Measurements from ENCODE around the gene MGAT5. TPM values are rescaled to one million over a fixed set of nuclear protein-coding genes. Genes with fewer than 3 reads are reported as not detected.

The MGAT5 gene
- total RNA-seq, 1 experiment from 2014 or later = 52.4 TPM

GRCh38 chr2:134250840-134251461 is 2.9 kb upstream of the MGAT5 start:
- ChIA-PET POLR2A (no interaction called here), CTCF (no interaction called here)
- TF ChIP-seq FOXJ3 (CRISPR knock-in tag; IDR thresholded peaks at IDR 0.05; ENCODE audit: borderline replicate concordance) (no peak), KAT7 (CRISPR knock-in tag; IDR thresholded peaks at IDR 0.05; ENCODE audit: borderline replicate concordance) (no peak), ZNF425 (CRISPR knock-in tag; conservative IDR thresholded peaks at IDR 0.05) (no peak), MYBL2 (CRISPR knock-in tag; IDR thresholded peaks at IDR 0.05) (no peak), TEAD1 (CRISPR knock-in tag; IDR thresholded peaks at IDR 0.05) (no peak), TP53 (CRISPR knock-in tag; IDR thresholded peaks at IDR 0.05) (no peak), CREM (CRISPR knock-in tag; IDR thresholded peaks at IDR 0.05) (no peak), SOX15 (CRISPR knock-in tag; IDR thresholded peaks at IDR 0.05) (no peak), HMGA2 (CRISPR knock-in tag; IDR thresholded peaks at IDR 0.05) (no peak), ZNF671 (CRISPR knock-in tag; IDR thresholded peaks at IDR 0.05) (no peak), SP1 (CRISPR knock-in tag; conservative IDR thresholded peaks at IDR 0.05) (no peak)
- TF ChIP-seq, protein P1, sequence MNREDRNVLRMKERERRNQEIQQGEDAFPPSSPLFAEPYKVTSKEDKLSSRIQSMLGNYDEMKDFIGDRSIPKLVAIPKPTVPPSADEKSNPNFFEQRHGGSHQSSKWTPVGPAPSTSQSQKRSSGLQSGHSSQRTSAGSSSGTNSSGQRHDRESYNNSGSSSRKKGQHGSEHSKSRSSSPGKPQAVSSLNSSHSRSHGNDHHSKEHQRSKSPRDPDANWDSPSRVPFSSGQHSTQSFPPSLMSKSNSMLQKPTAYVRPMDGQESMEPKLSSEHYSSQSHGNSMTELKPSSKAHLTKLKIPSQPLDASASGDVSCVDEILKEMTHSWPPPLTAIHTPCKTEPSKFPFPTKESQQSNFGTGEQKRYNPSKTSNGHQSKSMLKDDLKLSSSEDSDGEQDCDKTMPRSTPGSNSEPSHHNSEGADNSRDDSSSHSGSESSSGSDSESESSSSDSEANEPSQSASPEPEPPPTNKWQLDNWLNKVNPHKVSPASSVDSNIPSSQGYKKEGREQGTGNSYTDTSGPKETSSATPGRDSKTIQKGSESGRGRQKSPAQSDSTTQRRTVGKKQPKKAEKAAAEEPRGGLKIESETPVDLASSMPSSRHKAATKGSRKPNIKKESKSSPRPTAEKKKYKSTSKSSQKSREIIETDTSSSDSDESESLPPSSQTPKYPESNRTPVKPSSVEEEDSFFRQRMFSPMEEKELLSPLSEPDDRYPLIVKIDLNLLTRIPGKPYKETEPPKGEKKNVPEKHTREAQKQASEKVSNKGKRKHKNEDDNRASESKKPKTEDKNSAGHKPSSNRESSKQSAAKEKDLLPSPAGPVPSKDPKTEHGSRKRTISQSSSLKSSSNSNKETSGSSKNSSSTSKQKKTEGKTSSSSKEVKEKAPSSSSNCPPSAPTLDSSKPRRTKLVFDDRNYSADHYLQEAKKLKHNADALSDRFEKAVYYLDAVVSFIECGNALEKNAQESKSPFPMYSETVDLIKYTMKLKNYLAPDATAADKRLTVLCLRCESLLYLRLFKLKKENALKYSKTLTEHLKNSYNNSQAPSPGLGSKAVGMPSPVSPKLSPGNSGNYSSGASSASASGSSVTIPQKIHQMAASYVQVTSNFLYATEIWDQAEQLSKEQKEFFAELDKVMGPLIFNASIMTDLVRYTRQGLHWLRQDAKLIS (CRISPR knock-in tag; IDR thresholded peaks at IDR 0.05; ENCODE audit: borderline replicate concordance) = no peak
- TF ChIP-seq, protein P2, sequence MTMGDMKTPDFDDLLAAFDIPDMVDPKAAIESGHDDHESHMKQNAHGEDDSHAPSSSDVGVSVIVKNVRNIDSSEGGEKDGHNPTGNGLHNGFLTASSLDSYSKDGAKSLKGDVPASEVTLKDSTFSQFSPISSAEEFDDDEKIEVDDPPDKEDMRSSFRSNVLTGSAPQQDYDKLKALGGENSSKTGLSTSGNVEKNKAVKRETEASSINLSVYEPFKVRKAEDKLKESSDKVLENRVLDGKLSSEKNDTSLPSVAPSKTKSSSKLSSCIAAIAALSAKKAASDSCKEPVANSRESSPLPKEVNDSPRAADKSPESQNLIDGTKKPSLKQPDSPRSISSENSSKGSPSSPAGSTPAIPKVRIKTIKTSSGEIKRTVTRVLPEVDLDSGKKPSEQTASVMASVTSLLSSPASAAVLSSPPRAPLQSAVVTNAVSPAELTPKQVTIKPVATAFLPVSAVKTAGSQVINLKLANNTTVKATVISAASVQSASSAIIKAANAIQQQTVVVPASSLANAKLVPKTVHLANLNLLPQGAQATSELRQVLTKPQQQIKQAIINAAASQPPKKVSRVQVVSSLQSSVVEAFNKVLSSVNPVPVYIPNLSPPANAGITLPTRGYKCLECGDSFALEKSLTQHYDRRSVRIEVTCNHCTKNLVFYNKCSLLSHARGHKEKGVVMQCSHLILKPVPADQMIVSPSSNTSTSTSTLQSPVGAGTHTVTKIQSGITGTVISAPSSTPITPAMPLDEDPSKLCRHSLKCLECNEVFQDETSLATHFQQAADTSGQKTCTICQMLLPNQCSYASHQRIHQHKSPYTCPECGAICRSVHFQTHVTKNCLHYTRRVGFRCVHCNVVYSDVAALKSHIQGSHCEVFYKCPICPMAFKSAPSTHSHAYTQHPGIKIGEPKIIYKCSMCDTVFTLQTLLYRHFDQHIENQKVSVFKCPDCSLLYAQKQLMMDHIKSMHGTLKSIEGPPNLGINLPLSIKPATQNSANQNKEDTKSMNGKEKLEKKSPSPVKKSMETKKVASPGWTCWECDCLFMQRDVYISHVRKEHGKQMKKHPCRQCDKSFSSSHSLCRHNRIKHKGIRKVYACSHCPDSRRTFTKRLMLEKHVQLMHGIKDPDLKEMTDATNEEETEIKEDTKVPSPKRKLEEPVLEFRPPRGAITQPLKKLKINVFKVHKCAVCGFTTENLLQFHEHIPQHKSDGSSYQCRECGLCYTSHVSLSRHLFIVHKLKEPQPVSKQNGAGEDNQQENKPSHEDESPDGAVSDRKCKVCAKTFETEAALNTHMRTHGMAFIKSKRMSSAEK (CRISPR knock-in tag; IDR thresholded peaks at IDR 0.05; ENCODE audit: borderline replicate concordance) = no peak
- no peak overlapping the region for H3K4me3 Mint-ChIP-seq
- H3K27ac Mint-ChIP-seq = no peak overlapping the region
- H3K9me3 Mint-ChIP-seq = no peaks in the 10 kb centered on the region; the same call in 1 of the 2 replicates
- ATAC-seq (no peak), DNase-seq (ENCODE audit: low spot score) (no peak)
- no peaks in the 10 kb centered on the region for H3K27me3 Mint-ChIP-seq (ENCODE audit: low read depth)
- H3K4me1 Mint-ChIP-seq = peaks cover 26% of the 10 kb centered on the region
- H3K36me3 Mint-ChIP-seq = no peaks in the 10 kb centered on the region

DNA sequence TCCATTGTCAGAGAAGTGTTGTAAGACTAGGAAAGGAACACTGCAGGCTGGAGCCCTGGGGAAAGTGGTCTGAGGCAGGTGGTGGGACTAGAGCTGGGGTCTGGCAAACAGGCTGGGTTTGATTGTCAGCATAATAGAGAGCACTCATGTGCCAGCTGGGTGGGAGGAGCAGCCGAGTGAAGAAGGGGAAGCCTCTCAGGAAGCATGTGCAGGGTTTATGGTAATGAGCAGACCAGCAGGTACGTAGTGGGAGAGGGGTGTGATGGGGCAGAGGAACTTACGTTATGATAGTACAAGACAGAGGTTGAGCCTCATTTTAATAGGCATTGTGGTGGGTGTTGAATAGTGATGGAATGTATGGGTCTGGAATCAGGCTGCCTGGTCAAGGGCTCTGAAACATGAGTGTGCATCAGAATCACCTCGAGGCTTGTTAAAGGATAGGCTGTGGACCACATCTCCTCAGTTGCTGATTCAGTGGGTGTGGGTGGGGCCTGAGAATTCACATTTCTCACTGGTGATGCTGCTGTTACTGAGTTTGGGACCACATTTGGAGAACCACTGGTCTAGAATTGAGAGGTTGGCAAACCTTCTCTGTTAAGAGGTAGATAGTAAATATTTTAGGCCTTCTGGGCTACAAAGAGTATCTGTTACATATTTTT is 1.7 kb upstream of the MGAT5 start:
- H3K27ac Mint-ChIP-seq = no peak overlapping the region
- no peaks in the 10 kb centered on the region; the same call in 1 of the 2 replicates for H3K9me3 Mint-ChIP-seq
- H3K36me3 Mint-ChIP-seq = no peaks in the 10 kb centered on the region
- peaks cover 18% of the 10 kb centered on the region for H3K4me1 Mint-ChIP-seq
- CTCF ChIA-PET = interaction anchor here (1.4 kb wide), 1 partner anchor 366 kb away, joined by 3 read pairs; no protein-coding TSS in a partner anchor
- no peaks in the 10 kb centered on the region for H3K27me3 Mint-ChIP-seq (ENCODE audit: low read depth)
- POLR2A ChIA-PET = no interaction called here
- DNase-seq (ENCODE audit: low spot score) = no peak
- peak; percentile 36 for ATAC-seq
- no peak overlapping the region for H3K4me3 Mint-ChIP-seq
- TF ChIP-seq TEAD4 (CRISPR knock-in tag; IDR thresholded peaks at IDR 0.05) (no peak), JAZF1 (CRISPR knock-in tag; IDR thresholded peaks at IDR 0.05) (no peak), ZNF317 (CRISPR knock-in tag; IDR thresholded peaks at IDR 0.05; ENCODE audit: borderline replicate concordance, low read depth) (no peak), ZNF512 (CRISPR knock-in tag; IDR thresholded peaks at IDR 0.05; ENCODE audit: borderline replicate concordance) (no peak), MXD4 (CRISPR knock-in tag; IDR thresholded peaks at IDR 0.05; ENCODE audit: borderline replicate concordance) (no peak), MAX (CRISPR knock-in tag; IDR thresholded peaks at IDR 0.05) (no peak), IRF2 (CRISPR knock-in tag; IDR thresholded peaks at IDR 0.05; ENCODE audit: borderline replicate concordance, low read depth) (no peak)
